GM11168 (cell line): Measurements from ENCODE around the gene RNF5.
"Not testable (repeated sequence)": the region's sequence is repeated elsewhere in the genome, so short reads cannot be mapped to it uniquely, and the experiment has no call there.

ENCODE experiments used
- in situ Hi-C: fragments of 300-500 bp; cut with MboI; formaldehyde crosslinking; loops from one replicate; pipeline ENCODE4 v1.12.0; 2022; ENCODE audit warnings: low sequenced_read_pairs; ENCODE audit not compliant: unreplicated experiment

Gene RNF5, protein sequence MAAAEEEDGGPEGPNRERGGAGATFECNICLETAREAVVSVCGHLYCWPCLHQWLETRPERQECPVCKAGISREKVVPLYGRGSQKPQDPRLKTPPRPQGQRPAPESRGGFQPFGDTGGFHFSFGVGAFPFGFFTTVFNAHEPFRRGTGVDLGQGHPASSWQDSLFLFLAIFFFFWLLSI

DNA sequence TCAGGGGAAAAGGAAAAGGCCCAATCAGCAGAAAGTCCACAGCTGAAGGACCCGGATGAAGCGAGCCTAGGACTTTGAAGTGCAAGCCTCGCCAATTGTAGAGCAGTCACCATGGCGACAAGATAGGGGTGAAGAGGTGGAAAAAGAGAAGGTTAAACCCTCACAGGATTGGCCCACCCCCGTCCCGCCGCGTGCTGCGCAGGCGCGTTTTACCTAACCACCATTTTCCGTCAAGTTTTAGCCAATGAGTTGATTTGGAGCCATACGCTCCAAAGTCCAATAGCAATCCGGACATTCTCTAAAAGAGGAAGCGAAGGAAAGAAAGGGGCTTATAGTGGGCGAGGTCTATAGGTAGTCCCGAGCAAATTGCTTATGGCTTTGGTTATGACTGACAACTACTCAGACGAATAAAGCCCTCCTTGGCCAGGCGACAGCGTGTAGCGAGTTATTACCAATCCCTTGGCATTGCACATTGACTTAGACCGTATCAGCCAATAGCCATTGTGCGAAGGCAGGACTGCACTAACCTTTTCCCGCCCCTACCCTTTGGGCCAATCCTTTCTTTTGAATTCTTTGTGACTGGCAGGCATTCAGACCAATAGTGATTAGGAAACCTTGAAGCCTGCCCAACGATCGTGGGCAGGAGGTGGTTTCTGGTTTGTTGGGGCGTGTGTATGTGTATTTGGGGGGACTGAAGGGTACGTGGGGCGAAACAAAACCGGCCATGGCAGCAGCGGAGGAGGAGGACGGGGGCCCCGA lies at the start of gene RNF5:
Gene RNF5, plus strand, starts transcription at position 618 of the 759 bp plus-strand sequence. Its CDS starts 107 bp downstream, at position 725.
- in situ Hi-C loops = no loop called here

DNA sequence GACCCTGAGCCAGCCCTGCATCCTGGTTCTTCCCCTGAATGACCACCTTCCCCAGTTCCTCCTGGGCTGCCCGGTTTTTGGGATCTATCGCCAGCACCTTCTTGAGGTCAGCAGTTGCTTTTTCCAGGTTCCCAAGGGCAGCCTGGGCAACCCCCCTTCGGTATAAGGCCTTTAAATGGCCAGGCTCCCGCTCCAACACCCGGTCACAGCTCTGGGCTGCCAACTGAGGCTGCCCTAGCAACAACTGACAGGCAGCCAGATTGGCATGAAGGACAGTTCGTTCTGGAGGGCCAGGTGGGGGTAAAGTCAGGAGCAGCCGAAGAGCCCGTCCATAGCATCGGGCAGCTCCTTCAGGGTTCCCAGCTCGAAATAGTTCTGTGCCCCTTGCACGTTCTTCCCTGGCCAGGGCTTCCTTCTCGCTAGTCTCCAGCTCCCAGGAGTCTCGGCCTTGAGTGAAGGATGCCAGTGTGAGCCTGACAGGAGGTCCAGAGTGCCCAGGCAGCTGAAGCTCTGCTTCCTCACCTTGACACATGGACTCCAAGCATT lies 49.4 kb upstream of the RNF5 start:
- in situ Hi-C loops = no loop called here

DNA sequence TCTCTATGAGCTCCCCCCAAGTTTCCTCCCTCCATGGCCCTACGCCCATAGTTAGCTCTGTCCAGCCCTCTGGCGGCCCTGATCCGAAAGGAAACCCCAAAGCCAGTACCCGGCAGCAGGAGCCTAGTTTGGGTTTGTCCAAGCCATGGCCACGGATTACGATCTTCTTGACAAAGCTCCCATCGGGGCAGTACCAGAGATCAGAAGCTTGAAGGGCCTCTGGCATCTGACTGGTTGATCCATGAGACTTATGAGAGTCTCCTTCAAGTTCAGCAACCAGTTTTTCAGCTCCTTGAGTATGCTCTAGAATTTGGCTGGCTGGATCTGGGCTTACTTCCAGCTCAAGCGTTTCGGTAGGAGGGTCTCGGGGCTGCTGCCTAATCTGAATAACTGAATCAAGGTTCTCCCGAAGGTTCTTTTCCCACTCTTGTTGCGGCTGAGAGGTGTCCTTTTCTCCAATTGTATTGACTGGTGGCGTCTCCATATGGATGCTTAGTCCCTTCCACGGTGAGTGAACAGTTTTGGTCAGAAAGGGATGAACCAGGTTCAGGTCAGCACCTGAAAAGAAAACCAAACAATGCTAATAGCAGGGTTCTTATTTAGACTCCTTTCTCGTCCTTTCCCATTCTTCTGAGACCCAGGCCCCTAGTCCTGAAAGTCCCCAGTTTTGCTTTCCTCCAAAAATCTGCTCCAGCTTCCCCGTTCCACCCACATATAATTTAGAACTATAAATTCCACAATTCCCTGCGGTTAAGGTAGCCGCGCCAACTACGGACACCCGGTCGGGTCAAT lies 48.7 kb upstream of the RNF5 start:
- in situ Hi-C loops = no loop called here

DNA sequence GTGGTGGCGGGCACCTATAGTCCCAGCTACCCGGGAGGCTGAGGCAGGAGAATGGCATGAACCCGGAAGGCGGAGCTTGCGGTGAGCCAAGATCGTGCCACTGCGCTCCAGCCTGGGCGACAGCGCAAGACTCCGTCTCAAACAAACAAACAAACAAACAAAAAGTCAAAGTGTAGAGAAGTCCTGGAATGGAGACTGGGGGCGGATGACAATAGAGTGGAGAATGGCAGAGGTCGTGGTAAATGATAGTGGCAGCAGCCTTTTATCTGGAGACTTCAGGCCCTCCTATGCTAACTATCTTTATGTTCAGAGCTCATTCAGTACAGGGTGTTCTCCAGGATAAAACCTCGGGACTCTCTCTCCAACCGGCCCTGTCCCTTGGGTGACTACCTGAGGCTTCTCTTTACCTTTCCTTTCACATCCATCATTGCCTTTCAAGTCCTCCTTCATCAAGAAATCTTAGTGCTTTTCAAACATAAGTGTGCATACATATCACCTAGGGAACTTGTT lies 46.7 kb upstream of the RNF5 start:
- in situ Hi-C loops = no loop called here

GRCh38 chr6:32132110-32132509 lies 46.1 kb upstream of the RNF5 start:
- in situ Hi-C loops = no loop called here

GRCh38 chr6:32133786-32134185 lies 44.4 kb upstream of the RNF5 start:
- in situ Hi-C loops = no loop called here

DNA sequence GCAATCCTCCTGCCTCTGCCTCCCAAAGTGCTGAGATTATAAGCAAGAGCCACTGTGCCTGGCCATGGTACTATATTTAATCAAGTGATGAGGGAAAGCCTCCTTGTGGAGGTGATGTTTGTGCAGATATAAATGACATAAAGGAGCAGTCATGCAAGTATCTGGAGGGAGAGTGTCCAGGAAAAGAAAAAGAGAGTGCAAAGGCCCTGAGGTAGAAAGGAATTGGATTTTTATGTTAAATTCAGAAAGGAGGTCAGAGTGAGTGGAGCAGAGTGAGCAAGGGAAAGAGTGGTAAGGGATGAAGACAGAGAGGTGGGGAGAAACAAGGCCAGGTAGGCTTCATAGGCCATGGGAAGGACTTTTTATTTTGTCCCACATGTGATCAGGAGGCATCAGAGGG lies 40.8 kb upstream of the RNF5 start:
- in situ Hi-C loops = no loop called here

- in situ Hi-C loops = no loop called here
These were observed 38.6 kb upstream of the RNF5 start for GRCh38 chr6:32139590-32139989.

GRCh38 chr6:32140420-32141046 lies 37.7 kb upstream of the RNF5 start:
- in situ Hi-C loops = no loop called here

- in situ Hi-C loops = not testable (repeated sequence)
These were observed 34.0 kb upstream of the RNF5 start for GRCh38 chr6:32144238-32144637.

- in situ Hi-C loops = no loop called here
These were observed 31.9 kb upstream of the RNF5 start for GRCh38 chr6:32146287-32146686.

DNA sequence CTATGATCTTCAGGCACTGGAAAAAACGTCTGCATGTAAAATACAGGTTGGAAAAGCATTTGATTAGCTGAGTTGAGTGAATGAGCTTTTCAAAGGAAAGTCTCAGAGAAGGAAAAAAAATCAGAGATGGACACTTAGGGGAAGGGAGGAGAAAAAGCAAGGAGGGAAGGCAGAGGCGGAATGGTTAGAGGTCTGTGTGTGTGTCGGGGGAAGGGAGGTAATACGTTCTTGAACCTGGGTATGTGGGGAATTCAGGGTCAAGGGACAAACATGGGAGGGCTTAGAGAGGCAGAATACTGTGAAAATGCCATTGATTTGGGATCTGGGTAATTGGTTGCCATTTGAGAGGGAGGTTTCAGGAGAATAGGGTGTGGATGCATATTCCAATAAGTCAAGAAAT lies 31.5 kb upstream of the RNF5 start:
- in situ Hi-C loops = no loop called here

DNA sequence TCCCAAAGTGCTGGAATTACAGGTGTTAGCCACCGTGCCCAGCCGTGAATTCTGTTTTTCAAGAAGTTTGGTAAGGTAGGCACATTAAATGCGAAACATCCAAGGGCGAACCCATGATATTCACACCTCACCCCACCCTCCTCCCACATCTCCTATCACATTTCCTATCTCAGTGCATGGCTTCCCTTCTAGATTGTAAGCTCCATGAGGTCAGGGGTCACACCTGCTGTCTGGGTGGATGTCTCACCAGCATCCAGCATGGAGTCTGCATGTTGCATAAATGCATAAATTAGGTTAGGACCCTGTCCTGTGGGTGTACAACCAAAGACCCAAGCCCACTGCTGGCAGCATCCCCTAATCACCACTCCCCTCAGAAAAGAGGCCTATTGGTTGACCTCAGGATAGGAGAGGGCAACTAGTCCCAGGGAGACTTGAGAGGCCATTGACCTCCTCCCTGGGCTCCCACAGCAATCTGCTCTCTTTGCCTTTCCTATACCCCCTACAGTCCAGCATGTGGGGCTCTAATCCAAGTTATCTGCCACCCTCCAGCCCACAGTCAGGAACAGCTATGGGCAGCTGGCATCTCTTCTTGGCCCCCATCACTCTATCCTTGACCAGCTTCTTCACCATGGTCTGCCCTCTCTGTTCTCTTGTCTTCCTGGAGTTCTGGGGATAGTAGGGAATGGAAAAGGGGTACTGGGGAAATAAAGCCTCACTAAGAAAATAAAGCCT lies 30.6 kb upstream of the RNF5 start:
- in situ Hi-C loops = no loop called here

- in situ Hi-C loops = no loop called here
These were observed 29.7 kb upstream of the RNF5 start for GRCh38 chr6:32148289-32149091.

DNA sequence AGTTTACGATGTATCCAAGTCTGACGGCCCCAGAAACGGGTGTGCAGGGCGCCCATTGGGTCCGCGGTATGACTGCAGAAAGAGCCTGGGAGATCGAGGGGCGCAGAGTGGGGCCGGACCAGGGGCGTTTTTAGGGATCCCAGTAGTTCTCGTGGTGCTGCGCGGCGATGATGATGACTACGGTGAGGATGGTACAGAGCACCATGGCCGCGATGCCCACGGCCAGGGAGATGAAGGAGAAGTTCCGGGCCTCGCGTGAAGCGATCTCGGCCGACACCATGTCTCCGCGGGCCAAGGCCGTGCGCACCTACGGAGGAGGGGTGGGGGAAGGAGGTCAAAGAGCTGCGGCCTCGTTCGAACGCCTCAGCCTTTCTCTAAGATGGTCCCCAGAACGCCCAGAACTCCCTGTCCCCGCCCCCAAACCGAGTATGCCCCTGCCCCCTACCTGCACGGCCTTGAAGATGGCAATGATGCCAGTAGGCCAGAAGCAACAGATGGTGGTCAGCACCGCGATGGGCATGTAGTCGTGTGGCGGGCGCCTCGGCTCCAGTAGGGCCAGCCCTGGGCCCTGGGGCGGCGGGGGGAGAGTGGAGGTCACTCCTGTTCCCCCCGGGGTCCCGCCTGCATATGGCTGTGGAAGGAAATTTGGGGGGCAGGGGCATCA lies 29.0 kb upstream of the RNF5 start:
- in situ Hi-C loops = no loop called here

- in situ Hi-C loops = no loop called here
These were observed 28.0 kb upstream of the RNF5 start for GRCh38 chr6:32149932-32150870.

- in situ Hi-C loops = no loop called here
These were observed 26.9 kb upstream of the RNF5 start for GRCh38 chr6:32151181-32151862.
